ENCODE results near the gene TMED10. TPM values are rescaled to one million over a fixed set of nuclear protein-coding genes. Genes with fewer than 3 reads are reported as not detected.
"Not testable (repeated sequence)": the region's sequence is repeated elsewhere in the genome, so short reads cannot be mapped to it uniquely, and the experiment has no call there.

The TMED10 gene
- total RNA-seq, 1 experiment from 2014 or later, result 433 TPM

DNA sequence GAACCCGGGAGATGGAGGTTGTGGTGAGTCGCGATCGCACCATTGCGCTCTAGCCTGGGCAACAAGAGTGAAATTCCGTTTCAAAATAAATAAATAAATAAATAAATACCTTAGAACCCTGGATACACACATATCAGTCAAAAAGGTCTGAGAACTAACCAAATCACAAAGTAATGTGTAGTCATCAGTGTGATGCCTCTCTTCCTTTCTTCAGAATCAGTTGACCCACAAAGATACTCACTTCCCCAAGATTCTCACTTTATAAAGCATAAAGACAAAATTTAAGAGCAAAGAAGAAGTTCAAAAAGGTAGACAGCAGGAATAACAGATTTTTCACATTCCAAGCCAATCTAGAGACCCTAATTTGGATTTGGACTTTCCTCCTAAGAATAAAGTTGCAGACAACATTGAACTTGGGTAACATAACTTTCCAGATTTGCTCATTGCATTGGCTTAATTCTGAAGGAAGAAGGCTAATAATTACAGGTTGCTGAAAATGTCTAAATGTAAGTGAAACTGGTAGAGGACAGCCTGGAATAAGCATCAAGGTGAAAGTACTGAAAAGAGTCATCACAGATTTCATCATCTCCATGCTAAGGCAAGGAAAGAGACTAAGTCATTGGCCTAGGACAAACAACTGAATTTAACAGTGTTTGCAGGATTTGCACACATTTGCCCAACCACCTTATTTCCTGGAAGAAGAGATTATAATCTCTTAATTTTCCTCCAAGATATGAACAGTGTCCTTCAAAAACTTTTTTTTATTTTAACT lies 17.4 kb downstream of the TMED10 start:
- no peak for DNase-seq (ENCODE audit: low spot score)

DNA sequence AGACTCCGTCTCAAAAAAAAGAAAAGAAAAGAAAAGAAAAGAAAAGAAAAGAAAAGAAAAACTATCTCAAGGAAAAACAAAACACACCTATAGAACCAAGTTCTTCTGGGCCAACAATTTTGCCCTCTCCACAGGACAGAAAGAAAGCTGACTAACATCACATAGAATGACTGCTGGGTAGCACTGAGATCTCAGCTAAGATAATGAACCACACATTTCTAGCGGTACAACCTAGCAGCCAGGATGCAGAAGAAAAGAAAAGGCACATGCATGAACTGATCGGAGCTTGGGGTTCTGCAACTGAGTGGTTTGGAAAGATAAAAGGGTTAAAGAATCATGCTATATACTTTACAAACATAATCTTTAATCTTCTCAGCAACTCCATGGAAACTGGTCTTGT lies 19.5 kb downstream of the TMED10 start:
- no peak for DNase-seq (ENCODE audit: low spot score)

DNA sequence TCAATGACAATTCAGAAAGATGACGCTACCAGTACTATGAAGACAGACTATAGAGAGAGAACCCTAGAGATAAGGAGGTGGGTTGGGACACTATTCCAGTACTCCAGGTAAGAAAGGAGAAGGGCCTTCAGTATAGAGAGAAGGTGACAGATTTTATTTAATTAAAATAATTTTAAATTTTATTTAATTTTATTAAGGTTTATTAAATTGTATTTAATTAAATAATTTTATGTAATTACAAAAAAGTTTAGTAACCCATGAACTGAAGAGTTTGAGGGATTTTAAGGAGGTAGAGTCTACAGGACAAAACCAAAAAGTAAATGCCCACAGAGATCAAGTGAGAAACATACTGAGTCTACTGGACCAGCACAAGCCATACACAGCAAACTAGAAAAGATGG lies 20.3 kb downstream of the TMED10 start:
- DNase-seq (ENCODE audit: low spot score), result no peak

DNA sequence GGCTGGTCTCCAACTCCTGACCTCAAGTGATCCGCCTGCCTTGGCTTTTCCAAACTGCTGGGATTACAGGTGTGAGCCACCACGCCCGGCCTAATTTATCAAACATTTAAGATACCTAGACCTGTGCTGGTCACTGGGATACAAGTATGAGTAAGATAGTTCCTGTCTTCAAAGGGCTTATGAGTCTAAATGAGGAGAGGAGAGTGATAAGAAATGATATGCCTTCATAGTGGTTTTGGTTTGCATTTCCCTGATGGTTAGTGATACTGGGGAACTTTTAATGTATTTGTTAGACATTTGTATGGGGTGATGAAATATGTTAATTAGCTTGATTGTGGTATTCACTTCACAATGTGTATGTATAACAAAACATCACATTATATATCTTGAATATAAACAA lies 21.2 kb downstream of the TMED10 start:
- DNase-seq (ENCODE audit: low spot score), result no peak

DNA sequence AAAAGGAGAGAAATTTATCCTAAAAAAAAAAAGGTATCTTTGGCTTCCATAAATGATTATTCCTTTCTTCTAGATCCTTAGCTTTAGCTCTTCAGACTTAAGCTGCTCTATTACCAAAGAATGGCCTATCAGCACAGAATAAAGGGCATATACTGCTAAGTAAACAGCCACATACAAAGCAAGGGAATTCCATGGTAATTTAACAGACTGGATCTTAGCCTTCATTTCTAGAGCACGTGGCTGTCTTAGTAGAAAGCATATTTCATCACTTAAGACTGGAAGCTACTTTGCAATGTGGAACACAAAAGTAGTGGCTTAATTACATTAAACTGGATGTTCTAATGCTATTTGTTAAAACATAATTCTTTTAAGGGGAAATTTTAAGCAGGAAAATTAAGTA lies 23.1 kb downstream of the TMED10 start:
- DNase-seq (ENCODE audit: low spot score), result no peak

DNA sequence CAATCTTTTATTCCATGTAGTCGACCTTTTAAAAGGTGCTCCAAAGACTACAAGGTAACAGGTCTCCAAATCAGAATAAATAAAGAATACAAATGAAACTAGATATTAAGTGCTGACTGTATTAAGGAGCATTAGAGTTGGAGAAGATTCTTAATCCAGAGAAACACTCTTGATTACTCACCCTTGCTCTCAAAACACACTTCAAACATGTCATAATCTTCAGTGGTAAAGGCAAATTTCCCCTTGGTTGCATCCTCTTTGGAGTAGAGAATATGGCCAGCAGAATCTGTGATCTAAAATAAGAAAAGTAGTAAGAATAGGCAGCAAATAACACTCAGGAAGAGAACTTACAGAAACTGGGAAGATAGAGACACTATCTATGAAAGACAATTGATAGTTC lies 24.6 kb downstream of the TMED10 start:
- no peak for DNase-seq (ENCODE audit: low spot score)

DNA sequence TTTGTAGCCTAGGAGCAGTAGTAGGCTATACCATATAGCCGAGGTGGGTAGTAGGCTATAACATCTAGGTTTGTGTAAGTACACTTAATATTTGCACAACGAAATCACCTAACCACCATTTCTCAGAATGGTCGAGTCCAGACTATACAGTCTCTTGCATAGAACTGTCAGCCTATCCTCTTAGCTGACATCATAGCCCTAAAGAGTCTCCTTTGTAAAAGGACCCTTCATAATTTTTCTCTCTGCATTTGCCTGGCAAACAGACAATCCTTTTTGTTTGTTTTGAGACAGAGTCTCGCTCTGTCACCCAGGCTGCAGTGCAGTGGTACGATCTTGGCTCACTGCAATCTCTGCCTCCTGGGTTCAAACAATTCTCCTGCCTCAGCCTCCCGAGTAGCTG lies 25.8 kb downstream of the TMED10 start:
- not testable (repeated sequence) for DNase-seq (ENCODE audit: low spot score)

DNA sequence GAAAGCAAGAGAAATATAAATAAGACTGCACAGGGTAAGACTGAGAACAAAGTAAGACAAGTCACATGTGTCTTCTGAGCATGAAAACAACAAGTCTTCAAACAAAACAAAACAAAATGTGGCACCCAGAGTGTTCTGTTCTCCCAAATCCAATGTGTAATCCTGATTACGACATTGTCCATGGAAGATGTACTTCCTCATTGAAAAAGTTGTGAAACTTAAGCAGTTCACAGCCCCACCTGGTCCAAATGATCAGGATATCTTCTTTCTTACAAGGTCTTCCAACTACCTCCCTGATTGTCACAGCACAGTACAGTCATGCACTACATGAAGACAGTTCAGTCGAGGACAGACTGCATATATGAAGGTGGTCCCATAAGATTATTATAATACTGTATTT lies 26.3 kb downstream of the TMED10 start:
- DNase-seq (ENCODE audit: low spot score), result no peak

DNA sequence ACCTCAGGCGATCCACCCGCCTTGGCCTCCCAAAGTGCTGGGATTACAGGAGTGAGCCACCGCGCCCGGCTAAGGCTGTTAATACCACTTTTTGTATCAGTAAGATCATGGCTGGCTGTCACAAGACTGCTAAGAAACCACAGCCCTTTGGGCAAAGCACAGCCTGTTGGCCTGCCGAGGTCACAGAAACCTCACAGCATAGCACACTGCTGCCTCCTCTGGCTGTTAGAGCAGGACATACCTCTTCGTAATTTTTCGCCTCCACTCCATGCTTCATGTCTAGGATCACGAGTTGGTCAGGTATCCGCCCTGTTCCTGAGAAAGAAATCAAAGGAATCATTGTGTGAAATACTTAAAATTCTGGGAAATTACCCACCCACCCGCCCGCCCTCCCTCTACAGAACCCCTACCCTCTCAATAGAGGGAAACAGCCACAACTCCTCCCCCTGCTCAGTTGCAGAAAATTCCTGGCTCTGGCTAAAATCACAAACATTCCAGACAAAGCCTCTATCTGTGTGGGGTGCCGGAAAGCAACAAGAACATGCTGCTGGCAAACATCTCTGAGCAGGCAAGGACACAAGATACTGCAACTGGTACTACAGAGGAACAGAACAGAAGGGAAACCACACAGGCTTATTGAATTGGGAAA lies 28.9 kb downstream of the TMED10 start:
- peak; percentile 97 for DNase-seq (ENCODE audit: low spot score)

DNA sequence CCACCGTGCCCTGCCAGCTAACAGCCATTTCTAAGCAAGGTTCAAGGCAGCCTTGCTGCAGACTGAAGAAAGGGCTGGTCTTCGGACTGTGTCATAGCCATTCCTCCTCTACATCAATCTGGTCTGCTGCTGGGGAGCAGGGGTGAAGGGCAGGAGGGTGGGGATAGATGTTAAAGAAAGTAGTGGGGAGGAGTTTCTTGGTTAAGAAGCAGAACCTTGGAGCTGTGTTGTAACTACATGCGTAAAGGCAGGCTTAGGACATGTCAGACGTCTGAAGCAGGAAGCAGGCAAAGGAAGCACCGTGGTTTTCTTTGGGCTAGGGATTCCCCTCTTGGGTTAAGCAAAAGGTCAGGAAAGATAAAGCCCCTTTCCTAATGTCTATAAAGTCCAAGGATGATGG lies 31.5 kb downstream of the TMED10 start:
- DNase-seq (ENCODE audit: low spot score), result no peak

DNA sequence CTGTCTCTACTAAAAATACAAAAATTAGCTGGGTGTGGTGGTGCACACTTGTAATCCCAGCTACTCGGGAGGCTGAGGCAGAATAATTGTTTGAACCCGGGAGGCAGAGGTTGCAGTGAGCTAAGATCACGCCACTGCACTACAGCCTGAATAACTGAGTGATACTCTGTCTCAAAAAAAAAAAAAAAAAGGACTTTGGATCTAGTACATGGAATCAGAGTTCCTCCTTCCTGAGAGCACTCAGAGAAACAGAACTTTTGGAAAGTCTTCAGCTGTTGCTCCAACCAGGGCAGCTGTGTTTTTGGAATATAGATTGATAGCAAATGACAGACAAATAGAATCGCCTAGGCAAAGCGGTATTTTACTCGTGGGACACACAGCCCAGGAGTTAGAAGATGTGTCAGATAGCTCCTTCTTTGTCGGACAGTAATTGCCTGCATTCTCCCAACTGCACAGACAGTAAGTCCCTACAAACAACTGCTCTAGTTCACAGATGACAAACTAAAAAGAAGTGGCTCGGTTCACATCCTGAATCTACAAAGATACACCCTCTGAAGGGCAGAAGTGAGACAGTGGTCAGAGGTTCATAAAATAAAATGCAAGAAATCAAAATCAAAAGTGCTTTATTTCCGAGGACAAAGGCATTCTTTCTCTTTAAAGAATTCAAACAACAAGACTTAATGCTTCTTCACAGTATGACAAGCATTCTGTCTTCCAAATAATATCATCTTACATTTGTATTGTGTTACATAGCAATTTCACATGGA lies 32.5 kb downstream of the TMED10 start:
- no peak for DNase-seq (ENCODE audit: low spot score)

DNA sequence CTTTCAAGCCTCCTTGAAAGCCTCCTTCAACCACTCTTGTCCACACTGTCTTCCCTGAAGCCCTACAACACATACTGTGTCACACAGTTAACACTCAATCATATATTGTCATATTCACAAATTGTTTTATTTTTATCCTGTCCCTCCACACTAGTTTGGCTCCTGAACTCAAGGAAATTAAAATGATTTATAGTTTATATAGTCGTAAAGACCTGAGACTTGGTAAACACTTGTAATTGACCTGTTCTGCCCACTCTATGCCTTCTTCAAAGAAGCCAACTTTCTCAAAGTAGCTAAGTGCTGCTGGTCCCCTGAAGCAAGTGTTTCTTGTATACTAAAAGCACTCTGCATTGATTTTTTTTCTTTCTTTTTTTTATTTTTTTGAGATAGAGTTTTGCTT lies 33.9 kb downstream of the TMED10 start:
- DNase-seq (ENCODE audit: low spot score), result no peak

DNA sequence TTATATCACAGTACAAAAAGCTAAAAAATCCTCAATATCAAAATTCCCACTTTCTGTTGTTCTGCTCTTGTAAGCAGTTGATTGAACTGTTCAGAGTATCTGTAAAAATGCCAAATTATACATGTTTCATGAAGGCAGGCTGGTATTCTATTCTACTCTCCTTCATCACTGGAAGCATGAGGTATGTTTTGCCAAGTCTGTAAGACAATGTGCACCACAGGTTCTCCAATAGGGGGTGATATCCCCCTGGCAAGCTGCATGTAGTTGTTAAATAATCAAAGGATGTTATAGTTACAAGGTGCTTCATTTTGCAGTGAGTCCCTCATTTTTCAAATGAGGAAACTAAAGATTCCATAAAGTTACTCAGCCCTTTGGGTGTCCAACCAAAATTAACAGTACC lies 34.4 kb downstream of the TMED10 start:
- DNase-seq (ENCODE audit: low spot score), result peak; percentile 12

DNA sequence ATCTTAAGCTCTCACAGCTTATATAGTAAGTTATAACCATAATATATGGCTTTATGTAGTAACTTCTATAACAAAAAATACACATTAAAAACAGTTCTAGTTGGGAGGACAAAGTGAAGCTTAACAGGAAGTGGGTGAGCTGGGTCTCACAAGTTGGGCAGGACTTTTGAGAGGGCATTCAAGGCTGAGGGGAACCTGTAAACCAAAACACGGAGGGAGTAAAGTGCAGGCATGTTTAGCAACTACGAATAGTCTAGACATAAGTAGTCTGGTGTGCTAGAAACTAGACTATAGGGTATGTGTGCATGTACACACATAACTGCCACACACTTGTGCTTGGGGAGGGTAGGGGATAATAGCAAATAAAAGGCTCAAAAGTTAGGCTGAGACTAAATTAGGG lies 35.4 kb downstream of the TMED10 start:
- no peak for DNase-seq (ENCODE audit: low spot score)

DNA sequence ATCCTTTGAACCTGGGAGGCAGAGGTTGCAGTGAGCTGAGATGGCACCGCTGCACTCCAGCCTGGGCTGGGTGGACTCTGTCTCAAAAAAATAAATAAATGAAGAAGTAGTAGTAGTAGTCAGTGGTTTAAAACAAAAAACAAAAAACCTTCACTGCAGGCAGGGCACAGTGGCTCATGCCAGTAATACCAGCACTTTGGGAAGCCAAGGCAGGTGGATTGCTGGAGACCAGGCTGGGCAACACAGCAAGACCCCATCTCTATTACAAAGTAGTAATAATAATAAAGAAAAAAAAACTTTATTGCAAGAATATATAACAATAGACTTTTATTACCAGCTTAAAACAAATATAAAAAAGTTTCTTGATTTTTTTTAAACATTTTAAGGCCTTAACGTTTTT lies 35.8 kb downstream of the TMED10 start:
- DNase-seq (ENCODE audit: low spot score), result no peak

DNA sequence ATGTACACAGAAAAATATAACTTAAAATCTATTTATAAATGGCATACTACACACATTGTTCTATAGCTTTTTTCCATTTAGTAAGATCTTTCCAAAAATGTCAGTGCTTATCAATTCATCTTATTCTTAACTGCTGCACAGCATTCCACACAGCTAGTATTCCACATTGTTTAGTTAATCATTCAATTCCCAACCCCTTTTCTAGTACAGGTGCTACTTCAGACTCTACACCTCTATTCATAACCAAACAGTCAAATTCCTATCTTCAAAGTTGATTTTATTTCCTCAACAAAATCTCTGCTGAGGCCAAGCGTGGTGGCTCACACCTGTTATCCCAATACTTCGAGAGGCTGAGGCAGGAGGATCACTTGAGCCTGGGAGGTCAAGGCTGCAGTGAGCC lies 37.2 kb downstream of the TMED10 start:
- no peak for DNase-seq (ENCODE audit: low spot score)

DNA sequence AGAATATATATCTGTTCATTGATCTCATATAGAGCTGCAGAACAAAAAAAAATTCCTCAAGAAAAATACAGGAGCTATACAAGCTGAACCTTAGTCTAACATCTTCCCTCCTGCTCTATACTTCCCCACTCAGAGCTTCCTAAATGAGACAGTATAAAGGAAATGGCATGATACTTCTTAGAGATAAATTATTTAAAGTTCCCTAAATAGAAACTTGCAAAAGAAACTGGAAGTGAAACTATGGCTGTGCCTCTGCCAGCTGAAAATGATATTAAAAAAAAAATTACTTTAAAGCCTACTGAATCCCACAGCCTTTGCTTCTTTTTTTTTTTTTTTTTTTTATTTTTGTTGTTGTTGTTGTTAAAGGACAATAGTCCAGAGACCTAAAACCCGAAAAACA lies 37.9 kb downstream of the TMED10 start:
- DNase-seq (ENCODE audit: low spot score), result no peak

DNA sequence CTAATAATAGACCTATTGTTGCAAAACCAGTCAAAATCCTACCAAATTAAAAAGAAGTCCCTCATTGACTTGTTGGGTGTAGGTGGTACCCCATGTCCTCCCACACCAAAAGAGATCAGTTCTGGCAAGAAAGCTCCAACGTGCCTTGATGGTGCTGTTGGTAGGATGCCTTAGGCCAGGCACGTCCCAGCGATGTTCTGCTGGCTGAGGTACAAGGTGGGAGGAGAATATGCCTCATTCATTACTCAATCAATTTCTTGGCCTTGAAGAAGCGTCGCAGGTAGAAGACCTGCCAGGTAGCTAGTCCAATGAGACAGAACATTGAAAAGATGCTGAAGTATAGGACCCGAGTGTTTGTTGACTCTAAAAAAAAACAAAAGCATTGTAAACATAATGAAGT lies 41.8 kb downstream of the TMED10 start:
- DNase-seq (ENCODE audit: low spot score), result no peak

DNA sequence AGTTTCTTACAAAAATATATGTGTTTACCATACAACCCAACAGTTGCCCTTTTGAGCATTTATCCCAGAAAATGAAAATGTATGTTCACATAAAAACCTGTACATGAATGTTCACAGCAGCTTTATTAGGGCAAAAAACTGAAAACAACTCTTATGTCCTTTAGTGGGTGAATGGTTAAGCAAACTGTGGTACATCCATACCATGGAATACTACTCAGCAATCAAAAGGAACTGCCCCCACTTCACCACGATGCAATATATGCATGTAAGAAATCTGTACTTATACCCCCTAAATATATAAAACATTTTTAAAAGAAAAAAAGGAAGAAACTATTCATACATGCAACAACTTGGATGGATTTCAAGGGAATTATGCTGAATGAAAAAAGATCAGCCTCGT lies 42.8 kb downstream of the TMED10 start:
- DNase-seq (ENCODE audit: low spot score), result no peak

DNA sequence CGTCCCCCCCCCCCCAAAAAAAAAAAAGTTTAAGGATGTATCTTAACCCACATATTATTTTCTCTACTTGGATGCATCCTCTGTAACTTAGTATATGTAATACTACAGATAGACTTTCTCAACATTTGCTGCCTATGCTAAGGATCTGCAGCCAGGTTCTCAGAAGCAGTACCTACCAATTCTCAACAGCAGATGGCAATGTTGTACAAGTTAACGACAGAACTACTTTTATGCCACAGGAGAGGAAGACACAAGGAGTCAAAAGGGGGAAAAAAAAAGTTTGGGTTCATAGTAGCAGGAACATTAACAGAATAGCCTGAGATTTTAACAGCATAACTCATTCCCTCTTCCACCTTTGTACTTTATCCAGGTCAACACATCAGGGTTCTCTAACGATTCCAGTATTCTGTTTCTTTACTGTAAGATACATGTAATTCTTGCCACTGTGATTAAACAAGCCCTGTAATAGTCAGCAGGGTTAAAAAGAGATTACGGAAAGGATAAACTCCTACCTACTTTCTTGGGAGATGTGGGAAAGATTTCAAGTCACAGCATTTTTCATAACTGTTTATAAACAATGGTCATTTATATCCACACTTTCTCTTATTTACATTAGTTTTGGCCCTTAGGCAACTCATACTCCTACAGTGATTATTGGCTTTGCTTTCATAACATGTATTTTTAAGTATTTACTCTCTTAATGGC lies 43.9 kb downstream of the TMED10 start:
- DNase-seq (ENCODE audit: low spot score), result peak; percentile 71

DNA sequence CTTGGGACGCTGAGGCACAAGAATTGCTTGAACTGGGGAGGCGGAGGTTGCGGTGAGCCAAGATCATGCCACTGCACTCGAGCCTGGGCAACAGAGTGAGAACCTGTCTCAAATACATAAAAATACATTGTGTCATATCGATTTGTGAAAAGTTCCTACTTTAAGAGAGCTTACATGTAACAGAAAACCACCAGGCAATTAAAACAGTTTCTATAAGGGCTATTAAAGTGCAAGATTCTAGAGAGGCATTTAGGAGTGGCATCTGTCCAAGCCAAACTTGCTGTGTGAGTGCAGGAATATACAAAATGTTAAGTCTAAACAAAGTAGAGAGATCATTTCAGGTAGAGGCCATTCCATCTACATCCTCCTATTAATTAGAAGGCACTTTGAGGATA lies 47.8 kb downstream of the TMED10 start:
- no peak for DNase-seq (ENCODE audit: low spot score)

DNA sequence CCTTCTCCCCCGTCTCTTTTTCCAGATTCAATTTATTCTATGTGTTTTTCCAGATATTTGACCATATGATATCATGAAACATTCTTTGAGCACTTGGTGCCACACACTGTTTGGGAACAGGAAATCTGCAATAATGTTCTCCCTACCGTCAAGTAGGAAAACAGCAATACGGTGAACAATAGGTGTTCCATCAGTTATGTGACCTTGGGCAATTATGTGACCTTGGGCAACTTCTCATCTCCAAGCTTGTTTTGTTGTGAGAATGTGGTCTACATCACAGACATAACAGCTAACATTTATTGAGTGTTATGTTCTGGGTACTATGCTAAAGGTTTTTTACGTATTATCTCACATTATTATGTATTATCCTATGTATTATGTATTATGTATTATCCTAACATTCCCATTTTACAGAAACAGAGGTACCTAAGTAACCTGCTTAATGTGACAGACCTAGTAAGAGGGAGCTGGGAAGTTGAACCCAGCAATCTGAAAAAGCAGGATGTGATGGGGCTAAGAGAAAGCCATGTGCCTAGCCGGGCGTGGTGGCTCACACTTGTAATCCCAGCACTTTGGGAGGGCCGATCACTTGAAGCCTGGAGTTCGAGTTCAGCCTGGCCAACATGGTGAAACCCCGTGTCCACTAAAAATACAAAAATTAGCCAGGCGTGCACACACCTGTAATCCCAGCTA lies 48.4 kb downstream of the TMED10 start:
- DNase-seq (ENCODE audit: low spot score), result no peak
